Ovary (tissue), 9 donors: ENCODE data around the gene DUT. TPM values are rescaled to one million over a fixed set of nuclear protein-coding genes. Genes with fewer than 3 reads are reported as not detected.

Experiments
- DNase-seq, 5 donors: peaks; one replicate each; pipeline ENCODE4 v3.0.0-alpha.2; 2019 to 2020
- H3K27ac ChIP-seq, 2 donors: fragments of 200-600 bp; one replicate each; pipeline versions ENCODE4 v1.5.1 to v1.8.0; 2019 to 2022
- H3K27me3 ChIP-seq: fragments of 200-600 bp; one replicate; pipeline ENCODE4 v1.8.0; 2022
- H3K36me3 ChIP-seq: fragments of 200-600 bp; sonication (generic); one replicate; pipeline ENCODE4 v1.5.1; 2019
- H3K4me1 ChIP-seq: one replicate; pipeline ENCODE4 v1.8.1; 2013; ENCODE audit warnings: mild to moderate bottlenecking, moderate library complexity; ENCODE audit not compliant: insufficient read depth
- H3K4me3 ChIP-seq: fragments of 200-600 bp; sonication (generic); one replicate; pipeline ENCODE4 v1.5.1; 2017
- H3K9me3 ChIP-seq, 2 donors: fragments of 200-600 bp in 1 of 2; sonication (generic) in 1 of 2; one replicate each; pipeline versions ENCODE4 v1.5.1 to v1.8.1; 2013 to 2019; ENCODE audit warnings: mild to moderate bottlenecking in 1 of 2, moderate library complexity in 1 of 2
- EP300 ChIP-seq: sonication (generic); formaldehyde crosslinking; IDR thresholded peaks from one replicate; pipeline ENCODE4 v1.6.1; 2017; ENCODE audit warnings: antibody characterized with exemption
- POLR2A ChIP-seq: fragments of 450-650 bp; IDR thresholded peaks from one replicate; pipeline ENCODE4 v1.6.1; 2017; ENCODE audit warnings: antibody characterized with exemption, mild to moderate bottlenecking, moderate library complexity
- WGBS, 3 donors: extraction: QIAGEN DNeasy Blood & Tissue Kit in 1 of 3; methylation state at CpG; one replicate each; pipeline versions ENCODE4 v1.1.5 to v1.1.7; 2013 to 2017; 5-methylcytosine and 5-hydroxymethylcytosine counted together
- intact Hi-C, 4 donors: fragments of 100-400 bp; cut with DNase I; formaldehyde crosslinking; loops; one replicate each; pipeline versions ENCODE4 v1.11.0 to v1.15.1; 2022 to 2023
- polyA plus RNA-seq, 2 donors: library from polyadenylated mRNA; stranded (reverse); fragments of 200-250 nt in 1 of 2; fragments of 350-450 nt in 1 of 2; fragmentation: Illumina TruSeq in 1 of 2; extraction: RNeasy Lipid Tissue Mini Kit (QIAGEN cat#74804) in 1 of 2; gene quantifications; one replicate each; pipeline ENCODE4 v1.2.3, GENCODE V29; 2013 to 2014
- total RNA-seq, 7 donors: library from RNA; depleted of rRNA in 2 of 7; stranded (reverse); fragments of >200 nt in 2 of 7; fragmentation: NEBNext Ultra II Directional in 3 of 7; extraction: Animal tissue kit (Norgen Biotek cat#: 25700) in 3 of 7; gene quantifications; one replicate each; pipeline versions ENCODE4 v1.1.0 to v1.2.4, GENCODE V29; 2016 to 2023
- TF ChIP-seq, protein P1 (sequence below), 3 donors: fragments of 450-650 bp in 2 of 3; fragments of 200-600 bp in 1 of 3; IDR thresholded peaks; one replicate each; pipeline versions ENCODE4 v1.5.1 to v1.8.0; 2016 to 2022; ENCODE audit warnings: antibody characterized with exemption in 3 of 3, mild to moderate bottlenecking in 1 of 3
- donor health status: DM: no; HTN: no; CAD: no; lungs with moderate emphysema.
- donor health status: DM: no; HTN: no; CAD: no.
- donor health status: Bipolar disorder and iron deficiency.
- donor health status: DM: yes; HTN: yes; CAD: no.
- donor health status: DM: no; HTN: no; CAD: no.
- donor health status: DM: yes; HTN: yes; CAD: no.

DUT gene
- total and polyA plus RNA-seq, 9 donors = 63.1 to 131 (median 84.1) TPM

DNA sequence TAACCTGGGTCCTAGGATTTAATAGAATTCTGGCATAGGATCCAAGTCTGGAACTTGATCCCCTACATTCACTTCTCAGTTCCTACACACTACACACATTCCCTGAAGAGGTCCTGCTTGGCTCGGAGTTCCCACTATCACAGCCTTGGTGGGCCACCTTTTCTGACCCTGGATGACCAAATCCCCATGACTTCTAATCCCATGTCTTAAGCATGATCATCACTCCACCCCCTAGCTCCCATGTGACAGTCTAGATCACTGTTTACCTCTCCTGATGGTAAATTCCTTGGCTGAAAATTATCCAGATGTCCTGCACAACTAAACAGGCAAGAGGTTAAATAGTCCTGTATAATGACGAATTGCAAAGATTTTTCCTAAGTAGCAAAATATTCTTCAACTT is 40.3 kb downstream of the DUT start:
- intact Hi-C loops = no loop called here
- H3K4me3 ChIP-seq = no peak overlapping the region
- no peaks in the 10 kb centered on the region for H3K9me3 ChIP-seq
- H3K4me1 ChIP-seq = peaks cover 4% of the 10 kb centered on the region
- H3K27me3 ChIP-seq = no peaks in the 10 kb centered on the region
- no peaks in the 10 kb centered on the region for H3K36me3 ChIP-seq
- no peak for DNase-seq
- WGBS, 3 donors = 34 to 42% (median 38%) methylated on average over 2 of the region's 2 CpGs
- TF ChIP-seq POLR2A = no peak
- no peak overlapping the region for H3K27ac ChIP-seq

DNA sequence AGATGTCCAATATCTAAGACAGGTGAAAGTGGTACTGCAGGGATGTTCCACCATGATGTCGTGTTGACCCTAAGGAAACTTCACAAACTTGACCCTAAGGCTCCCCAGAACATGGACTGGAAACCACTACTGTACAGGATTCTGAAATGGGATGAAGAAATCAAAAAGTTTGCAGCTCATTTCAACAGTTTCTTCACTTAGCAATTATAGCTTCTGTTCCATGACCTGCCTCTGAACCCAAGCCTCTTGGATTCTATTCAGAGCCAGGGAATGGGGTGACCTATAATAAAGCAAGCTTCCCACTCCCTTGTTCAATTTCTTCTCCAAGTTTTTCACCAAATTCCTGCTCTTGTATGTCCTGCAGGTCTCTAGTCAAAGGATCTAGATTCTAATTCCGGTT is 40.7 kb downstream of the DUT start:
- Histone ChIP-seq H3K27ac (no peak overlapping the region), H3K36me3 (no peaks in the 10 kb centered on the region), H3K4me1 (peaks cover 4% of the 10 kb centered on the region), H3K9me3 (no peaks in the 10 kb centered on the region), H3K4me3 (no peak overlapping the region), H3K27me3 (no peaks in the 10 kb centered on the region)
- intact Hi-C loops = no loop called here
- no peak for TF ChIP-seq EP300
- TF ChIP-seq, protein P1, sequence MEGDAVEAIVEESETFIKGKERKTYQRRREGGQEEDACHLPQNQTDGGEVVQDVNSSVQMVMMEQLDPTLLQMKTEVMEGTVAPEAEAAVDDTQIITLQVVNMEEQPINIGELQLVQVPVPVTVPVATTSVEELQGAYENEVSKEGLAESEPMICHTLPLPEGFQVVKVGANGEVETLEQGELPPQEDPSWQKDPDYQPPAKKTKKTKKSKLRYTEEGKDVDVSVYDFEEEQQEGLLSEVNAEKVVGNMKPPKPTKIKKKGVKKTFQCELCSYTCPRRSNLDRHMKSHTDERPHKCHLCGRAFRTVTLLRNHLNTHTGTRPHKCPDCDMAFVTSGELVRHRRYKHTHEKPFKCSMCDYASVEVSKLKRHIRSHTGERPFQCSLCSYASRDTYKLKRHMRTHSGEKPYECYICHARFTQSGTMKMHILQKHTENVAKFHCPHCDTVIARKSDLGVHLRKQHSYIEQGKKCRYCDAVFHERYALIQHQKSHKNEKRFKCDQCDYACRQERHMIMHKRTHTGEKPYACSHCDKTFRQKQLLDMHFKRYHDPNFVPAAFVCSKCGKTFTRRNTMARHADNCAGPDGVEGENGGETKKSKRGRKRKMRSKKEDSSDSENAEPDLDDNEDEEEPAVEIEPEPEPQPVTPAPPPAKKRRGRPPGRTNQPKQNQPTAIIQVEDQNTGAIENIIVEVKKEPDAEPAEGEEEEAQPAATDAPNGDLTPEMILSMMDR (IDR thresholded peaks at IDR 0.05) = no peak
- no peak for TF ChIP-seq POLR2A
- no peak for DNase-seq
- WGBS, 3 donors = 72 to 75% (median 75%) methylated on average over 2 of the region's 2 CpGs

DNA sequence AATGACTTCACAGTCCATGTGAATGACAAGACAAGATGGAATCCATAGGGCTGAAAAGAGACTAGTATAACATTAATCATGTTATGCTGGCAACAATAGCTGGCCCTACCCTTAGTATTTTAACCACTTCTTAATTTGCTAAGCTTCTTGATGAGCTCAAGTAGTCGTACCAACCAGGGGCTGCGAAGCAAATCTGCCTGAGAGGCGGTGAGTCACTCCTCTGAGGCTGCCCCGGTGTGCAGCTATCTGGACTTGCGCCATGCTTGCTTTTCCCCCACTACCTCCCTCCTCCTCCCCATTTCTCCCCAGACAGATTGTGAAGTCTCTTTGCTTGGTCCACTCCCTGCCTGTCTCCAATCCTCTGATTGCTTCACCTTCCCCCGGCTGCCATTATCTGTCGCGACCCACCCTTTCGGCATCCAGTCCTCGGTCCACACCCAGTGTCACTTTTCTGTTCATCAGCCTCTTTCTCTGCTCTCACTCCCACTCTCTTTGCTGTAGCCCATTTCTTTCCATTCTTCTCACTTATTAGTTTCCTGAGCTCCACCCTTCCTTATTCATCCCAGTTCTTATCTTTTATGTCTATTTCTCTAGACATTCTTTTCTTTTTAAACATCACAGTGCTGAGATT is 42.7 kb downstream of the DUT start:
- intact Hi-C loops = no loop called here
- H3K4me3 ChIP-seq = no peak overlapping the region
- H3K27ac ChIP-seq = no peak overlapping the region
- no peaks in the 10 kb centered on the region for H3K36me3 ChIP-seq
- WGBS, 3 donors = 65 to 78% (median 72%) methylated on average over 10 of the region's 10 CpGs
- DNase-seq = peak in 1 of 5 donors; percentile 33
- H3K4me1 ChIP-seq = peaks cover 4% of the 10 kb centered on the region
- TF ChIP-seq POLR2A (no peak), EP300 (no peak)
- TF ChIP-seq, protein P1 (IDR thresholded peaks at IDR 0.05) = no peak
- H3K27me3 ChIP-seq = no peaks in the 10 kb centered on the region
- no peaks in the 10 kb centered on the region for H3K9me3 ChIP-seq

DNA sequence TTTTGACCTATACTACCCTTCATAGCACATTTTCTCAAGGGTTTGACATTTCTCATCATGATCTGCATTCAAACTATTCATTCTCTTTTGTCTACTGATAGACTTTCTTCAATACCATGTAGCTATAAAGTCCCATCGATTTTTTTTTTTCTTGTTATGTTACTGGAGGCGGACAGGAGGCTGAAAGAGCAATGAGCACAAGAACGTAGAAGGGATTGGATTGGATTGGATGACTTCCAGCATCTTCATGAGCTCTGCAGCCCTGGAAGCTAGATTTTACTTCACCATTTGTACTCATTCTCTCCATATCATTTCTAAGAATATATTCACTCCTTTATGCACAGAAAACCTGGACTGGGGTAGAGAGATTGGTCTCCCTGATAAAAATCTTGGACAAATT is 43.2 kb downstream of the DUT start:
- intact Hi-C loops = no loop called here
- Histone ChIP-seq H3K9me3 (no peaks in the 10 kb centered on the region), H3K27ac (no peak overlapping the region), H3K27me3 (no peaks in the 10 kb centered on the region), H3K4me1 (peaks cover 4% of the 10 kb centered on the region), H3K36me3 (no peaks in the 10 kb centered on the region), H3K4me3 (no peak overlapping the region)
- WGBS, 3 donors = 65 to 71% (median 67%) methylated on average over 3 of the region's 3 CpGs
- no peak for DNase-seq
- TF ChIP-seq, protein P1 (IDR thresholded peaks at IDR 0.05) = no peak
- TF ChIP-seq EP300 (no peak), POLR2A (no peak)

DNA sequence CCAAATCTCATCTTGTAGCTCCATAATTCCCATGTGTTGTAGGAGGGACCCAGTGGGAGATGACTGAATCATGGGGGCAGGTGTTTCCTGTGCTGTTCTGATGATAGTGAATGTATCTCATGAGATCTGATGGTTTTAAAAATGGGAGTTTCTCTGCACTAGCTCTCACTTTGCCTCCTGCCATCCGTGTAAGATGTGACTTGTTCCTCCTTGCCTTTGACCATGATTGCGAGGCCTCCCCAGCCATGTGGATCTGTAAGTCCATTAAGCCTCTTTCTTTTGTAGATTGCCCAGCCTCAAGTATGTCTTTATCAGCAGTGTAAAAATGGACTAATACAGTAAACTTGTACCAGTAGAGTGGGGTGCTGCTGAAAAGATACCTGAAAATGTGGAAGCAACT is 44.5 kb downstream of the DUT start:
- TF ChIP-seq, protein P1 (IDR thresholded peaks at IDR 0.05) = no peak
- TF ChIP-seq POLR2A (no peak), EP300 (no peak)
- no peak for DNase-seq
- Histone ChIP-seq H3K4me1 (peaks cover 2% of the 10 kb centered on the region), H3K27ac (no peak overlapping the region), H3K36me3 (no peaks in the 10 kb centered on the region), H3K4me3 (no peak overlapping the region), H3K9me3 (no peaks in the 10 kb centered on the region), H3K27me3 (no peaks in the 10 kb centered on the region)
- intact Hi-C loops = no loop called here
- 85 to 91% (median 91%) methylated on average over 2 of the region's 2 CpGs for WGBS, 3 donors
